Hepatocyte (in vitro differentiated cells): Measurements from ENCODE around the gene ATP6V1B1.

Source experiments
- EZH2 ChIP-seq: fragments of 200-600 bp; sonication (generic); IDR thresholded peaks from 2 replicates; pipeline ENCODE4 v1.6.1; 2016; ENCODE audit warnings: antibody characterized with exemption, mild to moderate bottlenecking, borderline replicate concordance
- EZH2phosphoT487 ChIP-seq: fragments of 200-600 bp; sonication (generic); IDR thresholded peaks from one replicate; pipeline ENCODE4 v1.6.1; 2018; ENCODE audit warnings: antibody characterized with exemption, mild to moderate bottlenecking, low read depth, moderate library complexity; ENCODE audit not compliant: unreplicated experiment, severe bottlenecking
- TF ChIP-seq, protein P1 (sequence below): fragments of 200-600 bp; sonication (generic); IDR thresholded peaks from 2 replicates; pipeline ENCODE4 v1.5.1; 2016; ENCODE audit warnings: antibody characterized with exemption, mild to moderate bottlenecking; ENCODE audit not compliant: poor library complexity

DNA sequence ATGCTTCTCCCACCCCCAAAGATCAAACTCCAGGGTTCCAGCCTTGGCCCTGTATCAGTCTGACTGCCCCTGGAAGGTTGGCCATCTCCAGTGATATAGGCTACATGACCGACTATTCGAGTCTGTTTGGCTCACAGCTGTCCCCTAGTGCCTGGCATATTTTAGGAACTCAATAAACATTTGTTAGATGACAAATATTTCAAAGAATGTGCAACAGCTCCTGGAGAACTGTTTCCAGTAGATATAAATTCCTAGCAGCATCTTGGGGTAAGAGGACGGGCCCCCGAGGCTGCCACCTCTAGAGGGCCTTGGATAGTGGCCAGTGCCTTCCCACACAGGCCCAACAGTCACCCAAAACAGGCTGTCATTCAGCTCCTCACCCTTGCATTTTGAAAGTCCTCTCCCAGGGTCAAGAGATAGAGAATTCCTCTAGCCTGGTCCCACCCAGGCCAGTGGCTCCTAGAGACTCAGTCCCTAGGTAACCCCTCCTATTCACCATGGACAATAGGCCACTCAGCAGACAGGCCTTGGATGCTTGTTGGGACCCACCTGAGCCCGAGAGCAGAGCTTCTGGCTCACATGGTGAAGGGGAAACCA is 45.1 kb upstream of the ATP6V1B1 start:
- TF ChIP-seq, protein P1, sequence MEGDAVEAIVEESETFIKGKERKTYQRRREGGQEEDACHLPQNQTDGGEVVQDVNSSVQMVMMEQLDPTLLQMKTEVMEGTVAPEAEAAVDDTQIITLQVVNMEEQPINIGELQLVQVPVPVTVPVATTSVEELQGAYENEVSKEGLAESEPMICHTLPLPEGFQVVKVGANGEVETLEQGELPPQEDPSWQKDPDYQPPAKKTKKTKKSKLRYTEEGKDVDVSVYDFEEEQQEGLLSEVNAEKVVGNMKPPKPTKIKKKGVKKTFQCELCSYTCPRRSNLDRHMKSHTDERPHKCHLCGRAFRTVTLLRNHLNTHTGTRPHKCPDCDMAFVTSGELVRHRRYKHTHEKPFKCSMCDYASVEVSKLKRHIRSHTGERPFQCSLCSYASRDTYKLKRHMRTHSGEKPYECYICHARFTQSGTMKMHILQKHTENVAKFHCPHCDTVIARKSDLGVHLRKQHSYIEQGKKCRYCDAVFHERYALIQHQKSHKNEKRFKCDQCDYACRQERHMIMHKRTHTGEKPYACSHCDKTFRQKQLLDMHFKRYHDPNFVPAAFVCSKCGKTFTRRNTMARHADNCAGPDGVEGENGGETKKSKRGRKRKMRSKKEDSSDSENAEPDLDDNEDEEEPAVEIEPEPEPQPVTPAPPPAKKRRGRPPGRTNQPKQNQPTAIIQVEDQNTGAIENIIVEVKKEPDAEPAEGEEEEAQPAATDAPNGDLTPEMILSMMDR, result no peak
- TF ChIP-seq EZH2, result no peak
- TF ChIP-seq EZH2phosphoT487, result peak; percentile 15
